Left renal cortex interstitium (tissue), 4 donors: ENCODE data around the gene MICAL3. TPM values are rescaled to one million over a fixed set of nuclear protein-coding genes. Genes with fewer than 3 reads are reported as not detected.

ENCODE experiments used
- DNase-seq, 4 donors: peaks; one replicate each; pipeline ENCODE4 v3.0.0-alpha.2; 2013; ENCODE audit warnings: low read depth in 4 of 4, low spot score in 2 of 4, missing footprints in 1 of 4
- polyA plus RNA-seq, 4 donors: library from polyadenylated mRNA; unstranded; fragments of 120-200 nt; gene quantifications; one replicate each; pipeline ENCODE4 v1.2.1, GENCODE V29; 2013; ENCODE audit not compliant: insufficient read length in 4 of 4

MICAL3 gene
- polyA plus RNA-seq, 4 donors = 18.3 to 45.9 (median 34.2) TPM

DNA sequence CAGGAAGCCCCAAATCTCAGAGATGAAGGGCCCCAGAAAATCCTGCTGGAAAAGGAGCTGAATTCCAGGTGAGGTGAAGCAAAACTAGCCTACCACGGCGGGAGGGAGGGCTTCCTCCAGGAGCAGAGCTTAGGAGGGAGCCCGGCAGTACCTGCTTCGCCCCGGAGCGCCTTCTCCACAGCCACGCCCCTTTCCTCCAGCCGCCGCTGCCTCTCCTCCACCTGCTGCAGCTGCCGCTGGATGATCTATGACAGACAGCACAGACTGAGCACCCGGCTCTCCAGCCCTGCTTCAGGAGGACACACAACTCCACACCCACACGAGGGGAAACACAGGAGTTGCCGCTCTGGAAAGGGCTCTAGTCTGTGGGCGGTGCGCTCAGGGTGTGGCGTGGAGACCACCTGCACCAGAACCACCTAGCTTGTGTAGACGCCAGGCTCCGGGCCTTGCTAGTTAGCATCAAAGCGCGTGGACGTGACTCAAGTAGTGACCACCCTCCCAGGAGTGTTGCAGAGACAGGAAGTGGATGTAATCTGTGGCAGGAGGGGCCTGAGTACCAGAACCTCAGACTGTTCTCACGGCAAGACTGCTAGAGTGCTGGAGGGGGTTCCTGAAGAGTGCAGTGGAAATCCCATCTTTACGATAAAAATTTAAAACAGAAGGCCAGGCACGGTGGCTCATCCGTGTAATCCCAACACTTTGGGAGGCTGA is 215.5 kb downstream of the MICAL3 start:
- no peak for DNase-seq

DNA sequence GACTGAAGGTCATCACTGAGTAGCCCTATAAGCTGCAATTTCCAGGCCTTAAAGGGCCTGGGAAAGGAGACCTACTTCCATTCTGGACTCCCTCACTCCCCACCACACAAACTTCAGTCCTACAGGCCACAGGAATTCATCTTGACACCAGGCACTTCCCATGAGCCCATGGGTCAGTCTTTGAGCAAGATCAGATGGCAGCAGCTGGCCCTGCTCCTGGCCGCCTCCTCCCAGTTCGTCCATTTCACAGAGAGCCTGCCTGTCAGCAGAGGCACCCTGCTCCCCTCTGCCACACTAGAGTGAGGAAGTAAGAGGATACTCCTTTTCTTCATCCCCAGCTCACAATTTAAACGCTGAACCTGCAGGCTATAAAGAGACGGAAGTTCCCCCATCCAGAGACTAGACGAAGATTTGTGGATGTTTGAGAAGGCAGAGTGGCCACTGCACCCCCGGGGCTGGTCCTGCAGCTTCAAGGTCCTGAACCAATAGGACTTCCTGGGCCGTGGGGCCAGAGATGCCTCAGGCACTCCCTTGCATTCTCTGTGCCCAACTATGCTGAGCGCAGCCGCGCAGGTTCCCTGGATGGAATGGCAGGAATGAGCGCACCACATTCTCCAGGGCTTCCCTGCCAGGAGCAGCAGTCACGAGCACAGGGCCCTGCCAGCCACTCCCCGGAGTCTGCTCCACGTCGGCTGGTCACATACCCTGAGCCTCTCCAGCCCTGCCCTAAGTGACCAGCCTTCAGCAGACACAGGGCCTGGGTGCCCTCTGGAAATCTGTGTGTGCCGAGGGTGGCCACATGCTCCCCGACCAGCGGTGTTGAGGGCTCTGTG is 216.6 kb downstream of the MICAL3 start:
- DNase-seq = no peak

GRCh38 chr22:17807086-17807485 is 217.3 kb downstream of the MICAL3 start:
- DNase-seq = no peak

GRCh38 chr22:17806437-17806836 is 217.9 kb downstream of the MICAL3 start:
- no peak for DNase-seq

DNA sequence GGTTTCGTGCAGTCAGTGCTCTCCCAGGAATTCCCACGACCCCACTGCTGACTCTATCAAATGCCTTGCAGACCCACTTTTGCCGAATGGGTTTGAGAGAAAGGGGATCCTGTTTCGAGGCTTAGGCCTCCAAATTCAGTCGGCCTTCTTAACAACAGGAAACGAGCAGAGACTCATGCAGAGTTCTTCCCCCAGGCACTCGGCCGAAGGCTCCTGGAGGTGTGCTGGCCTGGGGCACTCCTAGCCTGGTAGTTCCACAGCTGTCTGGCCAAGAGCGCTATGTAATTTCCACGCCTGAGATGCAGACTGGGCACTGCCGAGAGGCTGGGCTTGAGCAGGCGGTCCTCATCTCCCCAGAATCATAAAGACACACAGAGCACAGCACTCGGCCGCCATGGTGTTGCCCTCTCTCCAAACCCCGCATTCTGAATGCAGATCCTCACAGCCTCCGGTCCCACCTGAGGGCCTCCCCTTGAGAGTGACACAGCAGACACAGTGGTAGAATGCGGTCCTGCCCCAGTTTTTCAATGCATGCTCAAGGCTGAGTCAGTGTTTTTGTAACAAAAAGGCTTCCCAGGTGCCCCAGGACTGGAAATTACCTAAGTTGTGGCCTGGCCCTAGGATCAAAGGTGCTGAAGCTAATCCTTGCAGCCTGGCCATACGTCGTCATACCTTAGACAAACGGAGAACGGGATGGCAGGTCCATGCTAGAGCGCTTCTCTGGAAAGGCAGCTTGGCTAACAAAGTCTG is 219.9 kb downstream of the MICAL3 start:
- no peak for DNase-seq

DNA sequence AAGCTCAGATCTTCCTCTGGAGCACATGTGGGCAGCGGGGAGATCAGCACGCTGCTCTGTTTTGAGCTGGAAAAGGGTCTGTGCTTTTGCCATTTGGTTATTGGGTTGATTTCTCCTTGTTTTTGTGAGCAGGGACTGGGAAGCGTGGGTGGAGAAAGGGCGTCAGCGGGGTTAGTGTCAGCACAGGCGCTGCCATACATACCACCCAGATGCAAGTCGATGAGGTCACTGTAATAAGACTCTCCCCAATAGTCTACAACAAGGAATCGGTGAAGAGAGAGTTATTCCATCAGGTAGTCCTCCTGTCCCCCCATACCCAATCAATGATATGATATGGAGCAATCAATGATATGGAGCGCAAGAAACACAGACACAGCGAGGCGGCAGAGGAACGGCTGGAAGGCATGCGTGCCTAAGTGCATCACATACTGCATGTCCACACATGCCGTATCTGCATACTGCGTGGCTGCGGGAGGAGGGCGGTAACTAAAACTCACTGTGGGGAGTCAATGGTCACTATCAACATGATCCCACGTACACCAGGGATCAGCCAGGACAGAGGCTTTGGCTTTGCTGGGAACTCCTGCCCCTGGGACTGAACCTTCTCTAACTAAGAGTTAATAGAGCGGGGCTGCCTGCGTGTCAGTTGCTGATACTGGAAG is 220.6 kb downstream of the MICAL3 start:
- DNase-seq = no peak

GRCh38 chr22:17802822-17803221 is 221.5 kb downstream of the MICAL3 start:
- DNase-seq = no peak

- DNase-seq = no peak
These were observed 221.9 kb downstream of the MICAL3 start for GRCh38 chr22:17802411-17802810.

DNA sequence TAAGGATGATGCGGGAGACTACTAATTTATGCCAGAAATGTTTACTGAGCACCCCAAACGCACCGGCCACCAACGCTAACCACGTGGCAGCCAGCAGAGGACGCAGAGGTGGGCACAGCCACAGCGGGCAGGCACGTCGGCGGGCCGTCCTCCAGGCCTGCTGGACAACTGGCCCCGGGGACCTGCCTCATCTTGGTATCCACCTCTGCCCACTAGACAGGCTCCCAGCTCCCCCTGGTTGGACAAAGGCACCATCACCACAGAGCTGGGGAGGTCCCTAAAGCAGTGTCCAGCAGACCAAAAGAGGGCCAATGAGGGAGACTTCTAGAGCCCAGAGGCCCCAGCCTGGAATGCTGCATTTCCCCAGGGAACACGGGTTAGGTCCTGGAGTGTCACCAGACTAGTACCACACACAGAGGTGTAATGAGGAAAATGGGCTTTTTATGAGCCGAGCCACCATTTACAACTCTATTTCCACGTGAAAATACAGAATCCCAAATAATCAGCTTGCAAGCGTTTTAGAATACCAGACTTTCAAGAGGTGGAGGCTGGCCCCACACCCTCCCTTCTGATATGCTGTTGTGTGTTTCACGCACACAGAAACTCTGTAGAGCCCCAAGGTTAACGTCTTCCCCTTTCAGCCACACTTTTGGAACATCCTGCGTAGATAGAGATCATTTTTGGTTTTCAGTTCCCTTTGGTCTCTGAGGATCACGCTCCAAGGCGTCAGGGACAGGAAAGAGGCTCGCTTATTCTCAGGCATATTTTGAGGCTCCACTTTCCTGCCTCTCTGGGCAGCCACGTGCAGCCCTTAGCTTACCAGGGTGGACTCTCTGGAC is 226.4 kb downstream of the MICAL3 start:
- DNase-seq = no peak

DNA sequence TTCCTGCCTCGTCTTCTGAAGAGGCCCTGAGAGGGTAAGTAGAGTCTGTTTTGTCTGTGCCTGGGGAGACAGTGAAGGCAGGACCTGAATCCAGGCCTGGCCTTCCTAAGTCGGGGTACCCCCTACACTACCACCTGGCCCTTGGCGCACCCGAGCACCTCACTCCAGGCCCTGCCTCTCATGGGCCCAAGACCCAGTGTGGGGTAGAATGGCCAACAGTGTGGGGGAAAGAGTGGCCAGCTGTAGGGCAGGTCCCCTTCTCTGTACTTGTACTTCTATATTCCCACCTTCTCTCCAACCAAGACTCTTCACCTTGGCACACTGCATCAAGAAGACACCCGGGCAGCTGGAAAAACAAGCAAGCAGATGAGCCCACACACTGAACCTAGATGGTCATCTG is 227.7 kb downstream of the MICAL3 start:
- no peak for DNase-seq

- no peak for DNase-seq
These were observed 228.5 kb downstream of the MICAL3 start for GRCh38 chr22:17795661-17796548.

DNA sequence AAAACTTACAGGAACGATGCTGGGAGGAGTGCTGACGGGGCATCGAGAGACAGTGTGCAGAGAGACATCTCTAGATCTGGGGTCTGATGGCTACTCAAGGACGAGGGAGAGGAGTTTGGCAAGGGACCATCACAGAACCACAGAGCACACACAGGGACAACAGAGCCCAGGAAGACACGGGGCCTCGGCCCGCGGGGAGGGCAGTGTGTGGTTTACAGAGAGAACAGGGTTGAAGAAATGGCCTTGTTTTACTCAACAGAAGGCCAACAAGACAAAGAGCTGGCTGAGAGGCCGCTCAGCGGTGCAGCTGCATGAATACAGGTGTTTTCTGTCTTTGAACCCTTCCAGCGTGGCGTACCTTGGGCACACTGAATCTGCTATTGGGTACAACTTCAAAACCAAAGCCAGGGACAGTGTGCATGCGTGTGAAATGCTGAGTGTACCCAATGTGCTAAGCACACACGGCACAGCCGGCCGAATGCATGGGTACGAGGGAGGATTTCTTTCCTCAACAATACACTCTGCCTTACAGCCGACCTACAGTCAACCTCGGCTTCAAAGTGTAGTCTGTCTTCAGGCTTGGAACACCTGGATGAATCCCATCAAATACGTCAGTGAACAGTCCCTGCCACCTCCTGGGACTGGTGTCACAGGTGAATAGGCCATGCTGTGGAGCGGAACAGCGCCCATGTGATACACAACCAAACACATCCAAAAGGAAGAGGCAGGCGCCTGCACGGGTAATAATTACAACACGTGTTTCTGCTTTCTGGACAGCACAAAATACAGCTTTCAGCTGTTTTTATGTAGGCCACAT is 229.4 kb downstream of the MICAL3 start:
- no peak for DNase-seq

DNA sequence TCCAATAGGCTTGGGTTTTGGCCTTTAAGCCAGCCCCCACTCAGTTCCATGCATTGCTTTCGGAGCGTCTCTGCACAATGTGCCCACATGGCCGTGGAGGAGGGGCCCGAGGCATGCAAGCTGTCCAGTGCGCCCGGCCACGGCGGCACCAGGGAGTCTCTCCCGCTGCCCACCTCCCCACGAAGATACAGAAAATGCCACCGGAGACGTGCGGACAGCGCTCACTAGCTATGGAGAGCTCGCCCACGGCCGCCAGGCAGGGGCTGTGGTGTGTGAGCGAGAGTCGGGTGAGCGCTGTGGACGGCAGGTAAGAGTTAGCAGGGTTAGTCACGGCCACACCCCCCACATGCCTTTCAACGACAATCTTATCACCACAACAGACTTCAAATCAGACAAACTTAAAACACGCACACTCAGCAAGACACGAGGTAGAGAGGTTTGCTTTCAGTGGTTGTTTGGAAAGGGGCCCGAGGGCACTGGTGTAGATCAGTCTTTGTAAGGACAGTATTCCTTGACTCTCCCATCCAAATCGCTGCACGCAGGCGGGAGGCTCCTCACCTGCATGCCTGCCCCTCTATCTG is 231.4 kb downstream of the MICAL3 start:
- no peak for DNase-seq

DNA sequence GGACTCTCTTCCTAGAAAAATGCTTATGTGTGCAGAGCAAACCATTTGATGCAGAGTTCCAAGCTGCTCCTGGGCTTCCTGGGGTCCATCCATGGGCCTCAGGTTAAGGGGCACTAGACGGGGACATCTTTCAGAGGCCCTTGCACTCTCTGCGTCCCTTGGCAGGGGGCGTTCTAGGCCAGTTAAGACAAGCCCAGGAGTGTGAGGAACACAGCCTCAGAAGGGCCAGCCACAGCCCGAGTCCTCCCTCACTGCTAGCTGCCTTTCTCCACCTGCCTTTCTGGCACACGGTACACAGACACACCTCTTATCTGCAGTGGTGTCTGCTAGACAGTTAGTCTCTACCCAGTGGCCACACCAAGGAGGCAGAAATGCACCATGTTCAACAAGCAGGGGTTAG is 232.1 kb downstream of the MICAL3 start:
- no peak for DNase-seq

DNA sequence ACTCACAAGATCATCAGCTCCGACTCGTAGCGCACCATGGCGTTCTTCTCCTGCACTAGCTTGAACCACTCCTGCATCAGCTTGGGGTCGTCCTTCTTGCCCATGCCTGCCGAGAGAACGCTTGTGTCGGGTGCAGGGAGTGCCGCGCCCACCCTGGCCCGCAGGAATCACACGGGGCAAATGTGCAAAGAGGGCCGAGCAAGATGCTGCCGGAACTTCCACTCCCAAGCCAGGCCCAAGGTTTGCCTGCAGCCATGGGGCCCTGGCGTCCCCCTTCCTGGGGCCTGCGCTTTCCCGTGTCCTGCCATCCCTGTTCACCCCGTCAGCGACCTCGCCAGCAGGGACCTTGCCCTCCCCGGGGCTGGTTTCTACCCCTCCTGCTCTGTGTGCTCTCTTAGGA is 233.2 kb downstream of the MICAL3 start:
- no peak for DNase-seq

- no peak for DNase-seq
These were observed 234.8 kb downstream of the MICAL3 start for GRCh38 chr22:17789379-17790200.
